ENCODE results near the gene PHF8.

DNA sequence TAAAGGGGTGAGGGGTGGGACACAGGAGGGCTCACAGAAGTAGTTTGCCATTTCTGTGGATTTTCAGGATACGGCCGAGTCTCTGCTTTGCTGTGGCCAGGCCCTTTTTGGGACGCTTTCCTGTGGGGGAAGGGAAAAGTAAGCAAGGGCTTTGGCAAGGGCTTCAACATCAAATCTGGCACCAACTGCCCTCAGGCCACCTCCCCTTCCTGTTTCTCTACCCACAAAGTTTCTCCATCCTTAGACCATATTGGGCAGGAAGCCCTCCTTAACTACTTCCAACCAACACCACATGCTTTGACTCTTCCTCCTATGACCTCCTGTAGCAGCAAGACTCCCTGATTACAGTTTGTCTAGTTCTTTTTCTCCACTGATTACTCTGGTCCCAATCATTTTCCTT is 105.1 kb downstream of the PHF8 start:
- TF ChIP-seq CTCF (conservative IDR thresholded peaks at IDR 0.05; ENCODE audit: low read depth, low read length), result no peak
- no peak for TF ChIP-seq EZH2 (IDR thresholded peaks at IDR 0.05; ENCODE audit: borderline replicate concordance, low read depth, low read length, poor library complexity, severe bottlenecking)

Data from A673 (cell line).